ENCODE results near the gene MNT.

- no peak for TF ChIP-seq CTCF (IDR thresholded peaks at IDR 0.05; ENCODE audit: low read depth, low read length, missing input control)
- no peak for TF ChIP-seq GABPA (IDR thresholded peaks at IDR 0.05 in 1 of 2, conservative IDR thresholded peaks at IDR 0.05 in 1 of 2)
- no peak for TF ChIP-seq MAX (IDR thresholded peaks at IDR 0.05)
- TF ChIP-seq SP1 (IDR thresholded peaks at IDR 0.05), result no peak
- no peak for TF ChIP-seq FOXA2 (IDR thresholded peaks at IDR 0.05)
- no peak for TF ChIP-seq REST (IDR thresholded peaks at IDR 0.05)
- no peak for TF ChIP-seq FOXA1 (IDR thresholded peaks at IDR 0.05)
- no peak for TF ChIP-seq RAD21 (IDR thresholded peaks at IDR 0.05)
- TF ChIP-seq TAF1 (conservative IDR thresholded peaks at IDR 0.05), result no peak
- TF ChIP-seq HNF4G (IDR thresholded peaks at IDR 0.05), result no peak
- no peak for TF ChIP-seq JUND (IDR thresholded peaks at IDR 0.05)
- no peak for TF ChIP-seq NR2F2 (IDR thresholded peaks at IDR 0.05)
- TF ChIP-seq ATF3 (IDR thresholded peaks at IDR 0.05), result no peak
- TF ChIP-seq YY1 (IDR thresholded peaks at IDR 0.05), result no peak
Observed at GRCh38 chr17:2388683-2389055, 12.2 kb downstream of the MNT start.

Measured in liver (tissue), 3 donors.